Activated naive CD8-positive, alpha-beta T cell treated with anti-CD3 and anti-CD28 coated beads, Interleukin-2, amount 10 ng/mL, durations not matched to agents 7 days and 5 days (primary cell): ENCODE results near the gene ARHGEF4. TPM values are rescaled to one million over a fixed set of nuclear protein-coding genes. Genes with fewer than 3 reads are reported as not detected.

Experiments used
- ATAC-seq: fragments of 150-1000 bp; cut with Tn5 transposase; one replicate; pipeline ENCODE4 v1.10.0; 2021; ENCODE audit warnings: low read depth, moderate library complexity
- POLR2A ChIA-PET: fragments of 350-600 bp; sonication (Branson Sonifier 250); formaldehyde crosslinking; loops from one replicate; lab custom pipeline; 2021; ENCODE audit warnings: antibody characterized with exemption; lab: Charles Lee
- DNase-seq: peaks from one replicate; pipeline ENCODE4 v3.0.0; 2021
- H3K27ac Mint-ChIP-seq: one replicate; pipeline ENCODE4 v1.8.0; 2022; ENCODE audit warnings: mild to moderate bottlenecking, mixed read lengths
- H3K27me3 Mint-ChIP-seq: one replicate; pipeline ENCODE4 v1.8.0; 2022; ENCODE audit warnings: mild to moderate bottlenecking, moderate library complexity, mixed read lengths
- H3K36me3 Mint-ChIP-seq: one replicate; pipeline ENCODE4 v1.8.0; 2021; ENCODE audit warnings: mild to moderate bottlenecking, mixed read lengths
- H3K4me1 Mint-ChIP-seq: one replicate; pipeline ENCODE4 v1.8.0; 2021; ENCODE audit warnings: mixed read lengths
- H3K4me3 Mint-ChIP-seq: one replicate; pipeline ENCODE4 v1.8.0; 2022; ENCODE audit warnings: mild to moderate bottlenecking, moderate library complexity, mixed read lengths
- H3K9me3 Mint-ChIP-seq: one replicate; pipeline ENCODE4 v1.8.0; 2021; ENCODE audit warnings: mixed read lengths
- total RNA-seq, 2 experiments: library from RNA; stranded (reverse); gene quantifications; one replicate each; pipeline ENCODE4 v1.2.3, GENCODE V29; 2021

The ARHGEF4 gene
- total RNA-seq, 2 experiments from 2014 or later = 3.7 to 5.4 TPM

DNA sequence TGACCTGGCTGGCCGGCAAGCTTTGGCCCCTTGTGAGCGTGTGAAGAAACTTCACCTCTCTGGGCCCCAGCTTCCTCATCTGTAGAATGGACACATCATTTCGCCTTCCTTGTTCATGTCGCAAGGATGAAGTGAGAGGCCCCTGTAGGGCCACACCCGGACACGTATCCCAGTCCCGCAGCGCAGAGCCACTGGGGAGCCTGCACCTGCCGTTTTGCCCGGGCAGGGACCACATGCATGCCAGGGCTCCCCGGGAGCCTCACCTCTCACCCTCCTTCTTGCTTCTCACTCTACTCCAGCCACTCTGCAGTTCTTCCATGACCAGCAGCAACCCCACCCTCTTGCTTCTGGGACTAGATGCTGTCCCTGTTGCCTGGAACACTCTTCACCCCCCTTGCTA lies 179.1 kb downstream of the ARHGEF4 start:
- H3K4me3 Mint-ChIP-seq = no peak overlapping the region
- peaks cover 37% of the 10 kb centered on the region for H3K27me3 Mint-ChIP-seq
- ATAC-seq (no peak), DNase-seq (no peak)
- no peaks in the 10 kb centered on the region for H3K9me3 Mint-ChIP-seq
- POLR2A ChIA-PET = no interaction called here
- no peaks in the 10 kb centered on the region for H3K36me3 Mint-ChIP-seq
- peaks cover 19% of the 10 kb centered on the region for H3K4me1 Mint-ChIP-seq
- no peak overlapping the region for H3K27ac Mint-ChIP-seq

- Mint-ChIP-seq H3K36me3 (peaks cover 1% of the 10 kb centered on the region), H3K27ac (no peak overlapping the region), H3K27me3 (peaks cover 45% of the 10 kb centered on the region), H3K4me1 (peaks cover 6% of the 10 kb centered on the region), H3K4me3 (no peak overlapping the region), H3K9me3 (peaks cover 4% of the 10 kb centered on the region)
- POLR2A ChIA-PET = interaction anchor here (1.4 kb wide), 1 partner anchor 21 kb away, joined by 3 read pairs; no protein-coding TSS in a partner anchor
- ATAC-seq (no peak), DNase-seq (no peak)
Measured at GRCh38 chr2:131016826-131017741, 180.4 kb downstream of the ARHGEF4 start.

DNA sequence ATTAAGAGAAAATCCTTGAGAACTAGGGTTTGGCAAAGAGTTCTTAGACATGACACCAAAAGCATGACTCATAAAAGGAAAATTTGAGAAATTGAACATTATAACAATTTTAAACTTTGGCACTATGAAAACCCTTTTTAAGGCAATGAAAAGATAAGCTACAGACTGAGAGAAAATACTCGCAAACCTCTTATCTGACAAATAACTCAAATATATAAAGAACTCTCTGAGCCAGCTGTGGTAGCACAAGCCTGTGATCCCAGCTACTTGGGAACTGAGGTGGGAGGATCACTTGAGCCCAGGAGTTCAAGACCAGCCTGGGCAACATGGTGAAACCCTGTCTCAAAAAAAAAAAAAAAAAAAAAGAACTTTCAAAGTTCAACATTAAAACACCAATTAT lies 186.0 kb downstream of the ARHGEF4 start:
- DNase-seq = no peak
- ATAC-seq = no peak
- Mint-ChIP-seq H3K27me3 (peaks cover 65% of the 10 kb centered on the region), H3K36me3 (peaks cover 3% of the 10 kb centered on the region), H3K4me3 (no peak overlapping the region), H3K4me1 (no peaks in the 10 kb centered on the region), H3K27ac (no peak overlapping the region), H3K9me3 (peaks cover 10% of the 10 kb centered on the region)
- POLR2A ChIA-PET = interaction anchor here (0.9 kb wide), 1 partner anchor 13 kb away, joined by 4 read pairs; no protein-coding TSS in a partner anchor

GRCh38 chr2:131023758-131024157 lies 187.0 kb downstream of the ARHGEF4 start:
- Mint-ChIP-seq H3K36me3 (peaks cover 3% of the 10 kb centered on the region), H3K4me3 (no peak overlapping the region), H3K27ac (no peak overlapping the region), H3K27me3 (peaks cover 58% of the 10 kb centered on the region), H3K9me3 (peaks cover 12% of the 10 kb centered on the region), H3K4me1 (no peaks in the 10 kb centered on the region)
- DNase-seq = no peak
- POLR2A ChIA-PET = no interaction called here
- no peak for ATAC-seq

- H3K4me3 Mint-ChIP-seq = no peak overlapping the region
- DNase-seq (no peak), ATAC-seq (no peak)
- peaks cover 9% of the 10 kb centered on the region for H3K9me3 Mint-ChIP-seq
- POLR2A ChIA-PET = no interaction called here
- peaks cover 51% of the 10 kb centered on the region for H3K27me3 Mint-ChIP-seq
- H3K27ac Mint-ChIP-seq = no peak overlapping the region
- peaks cover 2% of the 10 kb centered on the region for H3K36me3 Mint-ChIP-seq
- no peaks in the 10 kb centered on the region for H3K4me1 Mint-ChIP-seq
Measured at GRCh38 chr2:131026919-131027318, 190.2 kb downstream of the ARHGEF4 start.

- Mint-ChIP-seq H3K9me3 (peaks cover 8% of the 10 kb centered on the region), H3K4me3 (no peak overlapping the region), H3K36me3 (peaks cover 2% of the 10 kb centered on the region), H3K27ac (no peak overlapping the region), H3K4me1 (peaks cover 1% of the 10 kb centered on the region), H3K27me3 (peaks cover 50% of the 10 kb centered on the region)
- DNase-seq (no peak), ATAC-seq (no peak)
- POLR2A ChIA-PET = interaction anchor here (1.0 kb wide), 1 partner anchor 24 kb away, joined by 3 read pairs; no protein-coding TSS in a partner anchor
Measured at GRCh38 chr2:131027566-131028528, 191.1 kb downstream of the ARHGEF4 start.

DNA sequence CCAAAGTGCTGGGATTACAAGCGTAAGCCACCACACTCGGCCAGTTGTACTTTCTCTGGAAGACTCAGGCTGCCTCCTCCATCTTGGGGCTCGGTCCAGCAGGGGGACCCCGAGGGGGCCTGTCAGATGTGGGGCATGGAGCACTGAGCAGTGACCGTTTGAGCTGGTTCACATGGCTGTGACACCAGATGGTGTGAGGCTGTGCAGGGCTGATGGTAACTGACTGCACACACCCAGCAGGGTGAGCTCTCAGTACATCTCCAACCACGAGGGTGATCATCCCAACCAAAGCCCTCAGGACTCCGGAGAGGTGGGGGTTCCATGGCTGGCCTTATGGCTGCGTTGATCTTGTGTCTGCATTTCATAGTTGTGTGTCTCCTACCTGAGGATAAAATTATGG lies 193.1 kb downstream of the ARHGEF4 start:
- Mint-ChIP-seq H3K4me3 (no peak overlapping the region), H3K36me3 (peaks cover 2% of the 10 kb centered on the region), H3K27ac (no peak overlapping the region), H3K4me1 (peaks cover 1% of the 10 kb centered on the region), H3K9me3 (peaks cover 8% of the 10 kb centered on the region), H3K27me3 (peaks cover 56% of the 10 kb centered on the region)
- ATAC-seq = no peak
- POLR2A ChIA-PET = no interaction called here
- DNase-seq = no peak

- peaks cover 8% of the 10 kb centered on the region for H3K9me3 Mint-ChIP-seq
- no peak for ATAC-seq
- POLR2A ChIA-PET = no interaction called here
- H3K4me1 Mint-ChIP-seq = peaks cover 1% of the 10 kb centered on the region
- no peak overlapping the region for H3K4me3 Mint-ChIP-seq
- H3K27ac Mint-ChIP-seq = no peak overlapping the region
- no peak for DNase-seq
- H3K27me3 Mint-ChIP-seq = peaks cover 50% of the 10 kb centered on the region
- peaks cover under 1% of the 10 kb centered on the region for H3K36me3 Mint-ChIP-seq
Measured at GRCh38 chr2:131030478-131030971, 193.8 kb downstream of the ARHGEF4 start.

- Mint-ChIP-seq H3K9me3 (peaks cover 8% of the 10 kb centered on the region), H3K36me3 (no peaks in the 10 kb centered on the region), H3K4me3 (no peak overlapping the region), H3K4me1 (peaks cover 1% of the 10 kb centered on the region), H3K27me3 (peaks cover 46% of the 10 kb centered on the region), H3K27ac (no peak overlapping the region)
- no peak for ATAC-seq
- no peak for DNase-seq
- POLR2A ChIA-PET = interaction anchor here (1.5 kb wide), 1 partner anchor 10 kb away, joined by 6 read pairs; no protein-coding TSS in a partner anchor
Measured at GRCh38 chr2:131031431-131031841, 194.7 kb downstream of the ARHGEF4 start.

GRCh38 chr2:131031875-131032274 lies 195.2 kb downstream of the ARHGEF4 start:
- Mint-ChIP-seq H3K27me3 (peaks cover 47% of the 10 kb centered on the region), H3K27ac (no peak overlapping the region), H3K4me1 (peaks cover 1% of the 10 kb centered on the region), H3K36me3 (no peaks in the 10 kb centered on the region), H3K9me3 (peaks cover 7% of the 10 kb centered on the region), H3K4me3 (no peak overlapping the region)
- DNase-seq = no peak
- POLR2A ChIA-PET = interaction anchor here (1.5 kb wide), 1 partner anchor 10 kb away, joined by 6 read pairs; no protein-coding TSS in a partner anchor
- no peak for ATAC-seq

GRCh38 chr2:131032393-131032836 lies 195.7 kb downstream of the ARHGEF4 start:
- Mint-ChIP-seq H3K36me3 (no peaks in the 10 kb centered on the region), H3K9me3 (peaks cover 3% of the 10 kb centered on the region), H3K27ac (no peak overlapping the region), H3K4me3 (no peak overlapping the region), H3K27me3 (peaks cover 43% of the 10 kb centered on the region), H3K4me1 (peaks cover 1% of the 10 kb centered on the region)
- POLR2A ChIA-PET = interaction anchor here (0.8 to 1.5 kb wide), 4 partner anchors 9 to 235 kb away, joined by 3 to 7 read pairs (median 4); no protein-coding TSS in a partner anchor
- DNase-seq (no peak), ATAC-seq (no peak)

DNA sequence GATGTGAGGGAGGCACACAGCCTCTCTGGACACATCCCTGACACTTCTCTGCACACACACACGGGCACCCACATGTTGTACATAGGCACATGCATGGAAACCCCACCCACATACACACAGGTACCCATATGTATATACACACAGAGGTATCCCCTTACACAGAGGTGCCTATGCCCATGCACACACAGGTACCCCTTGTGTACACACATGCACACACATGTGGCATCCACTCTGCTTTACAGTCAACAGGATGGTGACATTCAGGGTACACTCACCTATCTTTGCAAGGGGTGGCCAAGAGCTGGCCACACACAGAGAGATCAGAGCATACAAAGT lies 197.0 kb downstream of the ARHGEF4 start:
- H3K36me3 Mint-ChIP-seq = no peaks in the 10 kb centered on the region
- H3K4me3 Mint-ChIP-seq = peak overlapping the region; percentile 56
- H3K27ac Mint-ChIP-seq = no peak overlapping the region
- H3K4me1 Mint-ChIP-seq = peaks cover 1% of the 10 kb centered on the region
- ATAC-seq = no peak
- POLR2A ChIA-PET = interaction anchor here (1.1 kb wide), 1 partner anchor 237 kb away, joined by 7 read pairs; no protein-coding TSS in a partner anchor
- no peaks in the 10 kb centered on the region for H3K9me3 Mint-ChIP-seq
- H3K27me3 Mint-ChIP-seq = peaks cover 39% of the 10 kb centered on the region
- DNase-seq = no peak
